ENCODE data around the gene FOXE1. TPM values are rescaled to one million over a fixed set of nuclear protein-coding genes. Genes with fewer than 3 reads are reported as not detected.

The FOXE1 gene
- total RNA-seq, 1 experiment from 2014 or later: not detected

- H3K79me1 ChIP-seq (ENCODE audit: insufficient read depth, low read depth, low read length, poor library complexity, severe bottlenecking): no peaks in the 10 kb centered on the region
- H2AFZ ChIP-seq (ENCODE audit: low read length): no peak overlapping the region
- H3K27me3 ChIP-seq (ENCODE audit: insufficient read depth, low read length): peaks cover 76% of the 10 kb centered on the region
- WGBS (ENCODE audit: extremely low coverage, insufficient read length, low lambda C conversion rate): no CpG with 5 or more reads among the region's 1 CpG
- H3K56ac ChIP-seq (ENCODE audit: insufficient read length, low read depth, low read length): no peak overlapping the region
- no peak overlapping the region for H3K27ac Mint-ChIP-seq
- no peak overlapping the region for H2BK5ac ChIP-seq (ENCODE audit: insufficient read length, low read length)
- H4K91ac ChIP-seq (ENCODE audit: insufficient read length, low read depth, low read length): no peak overlapping the region
- H3K27me3 Mint-ChIP-seq (ENCODE audit: low read depth): peaks cover 96% of the 10 kb centered on the region
- H3K36me3 Mint-ChIP-seq (ENCODE audit: insufficient read depth in 1 of 3, low read depth in 3 of 3): peaks cover 0 to 1% (median 0%) of the 10 kb centered on the region in 3 experiments; a peak in 3 of 7 replicates
- no peak overlapping the region for H3K23ac ChIP-seq (ENCODE audit: insufficient read length, low read depth, low read length)
- peaks cover 18 to 26% of the 10 kb centered on the region in 2 experiments for H3K4me1 Mint-ChIP-seq
- no peak overlapping the region for H3K27ac ChIP-seq (ENCODE audit: insufficient read length, low read depth, low read length)
- no peak overlapping the region for H3K18ac ChIP-seq (ENCODE audit: insufficient read length, low read depth, low read length)
- H3K9ac ChIP-seq (ENCODE audit: extremely low read depth, insufficient read length, low read length): no peak overlapping the region
- no peak overlapping the region for H4K5ac ChIP-seq (ENCODE audit: insufficient read length, low read depth, low read length)
- no peak for TF ChIP-seq CTCF (conservative IDR thresholded peaks at IDR 0.05)
- H3K4me2 ChIP-seq (ENCODE audit: insufficient read depth, insufficient read length, low read length): no peak overlapping the region
- H3K79me2 ChIP-seq (ENCODE audit: insufficient read depth, low read length): no peaks in the 10 kb centered on the region
- no peak overlapping the region for H3K14ac ChIP-seq (ENCODE audit: insufficient read depth, low read length)
- H2BK120ac ChIP-seq (ENCODE audit: low read depth, low read length, poor library complexity, severe bottlenecking): no peak overlapping the region
- H3K4ac ChIP-seq (ENCODE audit: low read depth, low read length): no peak overlapping the region
- H3K4me1 ChIP-seq (ENCODE audit: insufficient read depth, low read length): no peaks in the 10 kb centered on the region; the same call in 1 of the 2 replicates
- no peak overlapping the region for H2BK20ac ChIP-seq (ENCODE audit: low read depth, low read length, poor library complexity, severe bottlenecking)
- H4K8ac ChIP-seq (replicated peaks; ENCODE audit: insufficient read length, low read depth, low read length): no peak overlapping the region
- no peak overlapping the region for H2BK15ac ChIP-seq (ENCODE audit: low read depth, low read length)
- no peaks in the 10 kb centered on the region for H4K20me1 ChIP-seq (ENCODE audit: control insufficient read depth, insufficient read depth, insufficient read length)
- H3K9me3 ChIP-seq (ENCODE audit: control insufficient read depth, low read depth, low read length): no peaks in the 10 kb centered on the region
- H3K4me3 Mint-ChIP-seq: no peak overlapping the region
- no peak overlapping the region for H3T11ph ChIP-seq (ENCODE audit: low read length)
- no peak overlapping the region for H2AK5ac ChIP-seq (ENCODE audit: insufficient read length, low read length)
- H3K9me3 Mint-ChIP-seq: peaks cover 3% of the 10 kb centered on the region in 2 experiments; a peak in 1 of 5 replicates
- H2BK12ac ChIP-seq (ENCODE audit: insufficient read length, low read depth, low read length): no peak overlapping the region
- no peak for DNase-seq
- H3K23me2 ChIP-seq (ENCODE audit: insufficient read length, low read depth, low read length, poor library complexity, severe bottlenecking): no peaks in the 10 kb centered on the region
These were observed 5.8 kb downstream of the FOXE1 start for GRCh38 chr9:97858826-97859225.
